Measurements from ENCODE around the gene ADAMTSL2.

The ADAMTSL2 gene

GRCh38 chr9:133591116-133591910 is 56.8 kb downstream of the ADAMTSL2 start:
- no peak for DNase-seq

GRCh38 chr9:133591985-133592384 is 57.5 kb downstream of the ADAMTSL2 start:
- no peak for DNase-seq

- DNase-seq: no peak
Observed at GRCh38 chr9:133592731-133593409, 58.4 kb downstream of the ADAMTSL2 start.

- no peak for DNase-seq
Observed at GRCh38 chr9:133593587-133594253, 59.2 kb downstream of the ADAMTSL2 start.

GRCh38 chr9:133594310-133594709 is 59.8 kb downstream of the ADAMTSL2 start:
- DNase-seq: no peak

- no peak for DNase-seq
Observed at GRCh38 chr9:133595910-133596309, 61.4 kb downstream of the ADAMTSL2 start.

GRCh38 chr9:133597316-133597957 is 62.9 kb downstream of the ADAMTSL2 start:
- no peak for DNase-seq

GRCh38 chr9:133598978-133599377 is 64.5 kb downstream of the ADAMTSL2 start:
- DNase-seq: no peak

GRCh38 chr9:133599470-133600173 is 65.1 kb downstream of the ADAMTSL2 start:
- no peak for DNase-seq

- no peak for DNase-seq
Observed at GRCh38 chr9:133600739-133601138, 66.2 kb downstream of the ADAMTSL2 start.

GRCh38 chr9:133601746-133602145 is 67.2 kb downstream of the ADAMTSL2 start:
- no peak for DNase-seq

- DNase-seq: no peak
Observed at GRCh38 chr9:133602277-133602676, 67.8 kb downstream of the ADAMTSL2 start.

- DNase-seq: no peak
Observed at GRCh38 chr9:133603135-133603927, 68.8 kb downstream of the ADAMTSL2 start.

GRCh38 chr9:133604214-133604613 is 69.7 kb downstream of the ADAMTSL2 start:
- DNase-seq: peak in 1 of 4 experiments; percentile 11

GRCh38 chr9:133604856-133605255 is 70.4 kb downstream of the ADAMTSL2 start:
- DNase-seq: no peak

GRCh38 chr9:133605446-133605845 is 70.9 kb downstream of the ADAMTSL2 start:
- no peak for DNase-seq

- no peak for DNase-seq
Observed at GRCh38 chr9:133605856-133606707, 71.6 kb downstream of the ADAMTSL2 start.

- no peak for DNase-seq
Observed at GRCh38 chr9:133606708-133607025, 72.2 kb downstream of the ADAMTSL2 start.

GRCh38 chr9:133607381-133607780 is 72.9 kb downstream of the ADAMTSL2 start:
- DNase-seq: no peak

- no peak for DNase-seq
Observed at GRCh38 chr9:133607976-133608375, 73.5 kb downstream of the ADAMTSL2 start.

GRCh38 chr9:133608382-133608781 is 73.9 kb downstream of the ADAMTSL2 start:
- no peak for DNase-seq
